EH (cell line): ENCODE results near the gene CAPS.

ENCODE experiments used
- DNase-seq: peaks from one replicate; pipeline ENCODE4 v3.0.0-alpha.2; 2015; ENCODE audit warnings: low read depth

CAPS gene

GRCh38 chr19:5934774-5935472, 20.9 kb downstream of the CAPS start:
- peak; percentile 89 for DNase-seq

GRCh38 chr19:5935473-5936291, 21.6 kb downstream of the CAPS start:
- DNase-seq: peak; percentile 50

- no peak for DNase-seq
Measured at GRCh38 chr19:5936292-5936592, 22.2 kb downstream of the CAPS start.

GRCh38 chr19:5937550-5937949, 23.5 kb downstream of the CAPS start:
- no peak for DNase-seq

GRCh38 chr19:5940260-5941208, 26.5 kb downstream of the CAPS start:
- DNase-seq: no peak

GRCh38 chr19:5941673-5942072, 27.6 kb downstream of the CAPS start:
- no peak for DNase-seq

GRCh38 chr19:5943045-5943444, 29.0 kb downstream of the CAPS start:
- no peak for DNase-seq

GRCh38 chr19:5943623-5944022, 29.6 kb downstream of the CAPS start:
- DNase-seq: peak; percentile 39

- DNase-seq: no peak
Measured at GRCh38 chr19:5947435-5947834, 33.4 kb downstream of the CAPS start.

- DNase-seq: no peak
Measured at GRCh38 chr19:5948752-5949564, 34.9 kb downstream of the CAPS start.

- no peak for DNase-seq
Measured at GRCh38 chr19:5949792-5950305, 35.8 kb downstream of the CAPS start.

- no peak for DNase-seq
Measured at GRCh38 chr19:5950741-5951140, 36.7 kb downstream of the CAPS start.

GRCh38 chr19:5951338-5951861, 37.3 kb downstream of the CAPS start:
- no peak for DNase-seq

- DNase-seq: no peak
Measured at GRCh38 chr19:5952193-5953029, 38.4 kb downstream of the CAPS start.

- peak; percentile 44 for DNase-seq
Measured at GRCh38 chr19:5953030-5953589, 39.1 kb downstream of the CAPS start.

- peak; percentile 60 for DNase-seq
Measured at GRCh38 chr19:5953680-5954213, 39.7 kb downstream of the CAPS start.

- peak; percentile 62 for DNase-seq
Measured at GRCh38 chr19:5954293-5954692, 40.2 kb downstream of the CAPS start.

GRCh38 chr19:5955636-5955935, 41.5 kb downstream of the CAPS start:
- peak; percentile 62 for DNase-seq

GRCh38 chr19:5956323-5956722, 42.3 kb downstream of the CAPS start:
- DNase-seq: no peak

GRCh38 chr19:5956728-5957127, 42.7 kb downstream of the CAPS start:
- DNase-seq: no peak
